ENCODE results near the gene TMEM175.

The TMEM175 gene

GRCh38 chr4:964346-965025 is 32.2 kb downstream of the TMEM175 start:
- no peak for TF ChIP-seq CTCF (conservative IDR thresholded peaks at IDR 0.05)
- H3K27ac ChIP-seq, result no peak overlapping the region

- no peak for TF ChIP-seq CTCF (conservative IDR thresholded peaks at IDR 0.05)
- no peak overlapping the region for H3K27ac ChIP-seq
Observed at GRCh38 chr4:965048-965765, 32.9 kb downstream of the TMEM175 start.

GRCh38 chr4:965766-966134 is 33.5 kb downstream of the TMEM175 start:
- no peak overlapping the region for H3K27ac ChIP-seq
- TF ChIP-seq CTCF (conservative IDR thresholded peaks at IDR 0.05), result no peak

- TF ChIP-seq CTCF (conservative IDR thresholded peaks at IDR 0.05), result no peak
- H3K27ac ChIP-seq, result no peak overlapping the region
Observed at GRCh38 chr4:966266-967112, 34.2 kb downstream of the TMEM175 start.

- no peak overlapping the region for H3K27ac ChIP-seq
- no peak for TF ChIP-seq CTCF (conservative IDR thresholded peaks at IDR 0.05)
Observed at GRCh38 chr4:967113-968104, 35.1 kb downstream of the TMEM175 start.

GRCh38 chr4:968221-968620 is 36.0 kb downstream of the TMEM175 start:
- no peak overlapping the region for H3K27ac ChIP-seq
- TF ChIP-seq CTCF (conservative IDR thresholded peaks at IDR 0.05), result no peak
